Stimulated activated CD4-positive, alpha-beta T cell treated with anti-CD3 and anti-CD28 coated beads, Interleukin-4, amount 100 ng/mL, for 24 hours (primary cell): ENCODE data around the gene SMCO1.
"Not testable (repeated sequence)": the region's sequence is repeated elsewhere in the genome, so short reads cannot be mapped to it uniquely, and the experiment has no call there.

Experiments used
- DNase-seq: peaks from one replicate; pipeline ENCODE4 v3.0.0-alpha.2; 2020

SMCO1 gene

DNA sequence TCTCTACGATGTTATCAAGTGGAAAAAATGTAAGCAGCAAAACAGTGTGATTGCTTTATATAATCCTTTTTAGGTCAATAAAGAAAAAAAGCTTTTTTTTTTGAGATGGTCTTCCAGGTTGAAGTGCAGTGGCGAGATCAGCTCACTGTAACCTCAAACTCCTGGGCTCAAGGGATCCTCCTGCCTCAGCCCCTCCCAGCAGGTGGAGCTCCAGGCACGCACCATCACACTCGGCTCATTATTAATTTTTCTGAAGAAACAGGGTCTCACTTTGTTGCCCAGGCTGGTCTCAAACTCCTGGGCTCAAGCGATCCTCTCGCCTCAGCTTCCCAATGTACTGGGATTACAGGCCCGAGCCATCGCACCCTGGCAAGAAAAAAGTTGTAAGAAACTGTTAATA is 28.9 kb downstream of the SMCO1 start:
- peak; percentile 30 for DNase-seq

DNA sequence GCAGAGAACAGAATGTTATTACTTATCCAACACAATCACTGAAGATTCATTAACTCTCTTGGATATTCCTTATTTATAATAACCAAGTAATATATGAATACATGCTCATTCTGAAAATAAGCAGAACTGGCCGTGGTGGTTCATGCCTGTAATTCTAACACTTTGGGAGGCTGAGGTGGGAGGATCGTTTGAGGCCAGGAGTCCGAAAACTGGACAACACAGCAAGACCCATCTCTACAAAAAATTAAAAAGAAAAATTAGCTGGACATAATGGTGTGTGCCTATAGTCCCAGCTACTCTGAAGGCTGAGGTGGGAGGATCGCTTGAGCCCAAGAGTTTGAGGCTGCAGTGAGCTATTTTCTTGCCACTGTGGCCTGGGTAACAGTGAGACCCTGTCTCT is 37.5 kb downstream of the SMCO1 start:
- DNase-seq: no peak

DNA sequence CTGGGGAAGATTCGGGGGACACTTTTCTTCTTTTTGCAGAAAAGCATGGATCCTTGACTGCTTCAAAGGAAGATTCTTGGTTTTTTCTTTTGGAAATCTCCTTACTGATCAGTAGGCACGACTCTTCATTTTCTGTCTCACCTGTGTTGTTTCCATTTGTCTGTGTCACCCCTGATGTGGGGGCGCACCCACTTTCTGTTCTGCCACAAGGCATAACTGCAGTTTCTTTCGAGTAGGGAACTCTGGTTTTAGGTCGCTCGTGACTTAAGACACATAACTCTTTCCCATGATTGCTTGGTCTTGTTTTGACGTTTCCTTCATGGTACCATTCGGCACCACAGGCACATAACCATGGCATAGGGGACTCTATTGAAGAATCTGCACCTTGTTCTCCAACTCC is 42.9 kb downstream of the SMCO1 start:
- DNase-seq: no peak

DNA sequence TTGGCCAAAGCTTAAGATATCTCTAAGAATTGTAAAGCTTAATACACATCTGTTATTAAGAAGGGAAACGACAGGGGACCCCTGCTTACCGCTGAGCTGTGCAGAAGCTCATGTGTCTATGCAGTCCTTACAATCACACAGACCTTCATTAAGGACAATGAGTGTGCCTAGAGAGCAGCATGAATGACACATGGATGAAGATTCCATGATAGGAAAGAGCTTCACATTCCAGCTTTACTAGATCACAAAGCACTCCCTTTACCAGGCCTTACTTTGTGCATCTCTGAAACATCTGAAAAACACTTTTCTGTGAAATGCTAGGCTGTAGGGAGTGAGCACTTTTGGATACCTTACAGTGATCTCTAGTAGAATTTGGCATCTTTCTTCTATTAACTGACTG is 43.6 kb downstream of the SMCO1 start:
- no peak for DNase-seq

DNA sequence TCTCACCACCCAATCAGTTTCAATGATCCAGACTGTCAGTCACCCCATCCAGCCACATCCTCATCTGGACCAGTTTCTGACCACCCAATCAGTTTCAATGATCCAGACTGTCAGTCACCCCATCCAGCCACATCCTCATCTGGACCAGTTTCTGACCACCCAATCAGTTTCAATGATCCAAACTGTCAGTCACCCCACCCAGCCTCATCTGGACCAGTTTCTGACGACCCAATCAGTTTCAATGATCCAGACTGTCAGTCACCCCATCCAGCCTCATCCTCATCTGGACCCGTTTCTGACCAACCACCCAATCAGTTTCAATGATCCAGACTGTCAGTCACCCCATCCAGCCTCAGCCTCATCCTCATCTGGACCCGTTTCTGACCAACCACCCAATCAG is 45.0 kb downstream of the SMCO1 start:
- not testable (repeated sequence) for DNase-seq

DNA sequence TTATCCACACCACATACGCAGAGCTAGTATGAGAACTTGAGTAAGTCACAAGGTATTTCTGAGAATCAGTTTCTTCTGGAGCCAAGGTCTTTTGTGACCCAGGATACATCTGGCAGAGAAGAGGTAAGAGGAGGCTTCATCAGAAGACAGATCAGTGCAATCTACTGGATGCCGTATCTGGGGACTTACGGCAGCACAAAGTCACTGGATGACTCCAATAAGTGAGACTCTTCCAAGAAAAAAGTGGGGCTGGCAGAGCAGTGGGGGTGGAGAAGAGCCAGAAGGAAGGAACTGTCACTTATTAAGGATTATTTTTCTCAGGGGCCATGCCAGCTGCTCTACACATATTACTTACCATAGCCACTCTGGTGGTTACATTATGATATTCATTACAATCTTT is 51.3 kb downstream of the SMCO1 start:
- no peak for DNase-seq

DNA sequence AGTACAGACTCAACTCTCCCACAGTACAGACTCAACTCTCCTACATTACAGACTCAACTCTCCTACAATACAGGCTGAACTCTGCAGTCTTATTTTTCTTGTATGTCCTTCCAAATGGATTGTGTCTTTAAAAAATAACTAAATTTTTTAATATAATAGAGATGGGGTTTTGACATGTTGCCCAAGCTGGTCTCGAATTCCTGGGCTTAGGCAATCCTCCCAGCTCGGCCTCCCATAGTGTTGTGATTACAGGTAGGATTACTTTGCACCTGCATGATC is 51.7 kb downstream of the SMCO1 start:
- DNase-seq: no peak

DNA sequence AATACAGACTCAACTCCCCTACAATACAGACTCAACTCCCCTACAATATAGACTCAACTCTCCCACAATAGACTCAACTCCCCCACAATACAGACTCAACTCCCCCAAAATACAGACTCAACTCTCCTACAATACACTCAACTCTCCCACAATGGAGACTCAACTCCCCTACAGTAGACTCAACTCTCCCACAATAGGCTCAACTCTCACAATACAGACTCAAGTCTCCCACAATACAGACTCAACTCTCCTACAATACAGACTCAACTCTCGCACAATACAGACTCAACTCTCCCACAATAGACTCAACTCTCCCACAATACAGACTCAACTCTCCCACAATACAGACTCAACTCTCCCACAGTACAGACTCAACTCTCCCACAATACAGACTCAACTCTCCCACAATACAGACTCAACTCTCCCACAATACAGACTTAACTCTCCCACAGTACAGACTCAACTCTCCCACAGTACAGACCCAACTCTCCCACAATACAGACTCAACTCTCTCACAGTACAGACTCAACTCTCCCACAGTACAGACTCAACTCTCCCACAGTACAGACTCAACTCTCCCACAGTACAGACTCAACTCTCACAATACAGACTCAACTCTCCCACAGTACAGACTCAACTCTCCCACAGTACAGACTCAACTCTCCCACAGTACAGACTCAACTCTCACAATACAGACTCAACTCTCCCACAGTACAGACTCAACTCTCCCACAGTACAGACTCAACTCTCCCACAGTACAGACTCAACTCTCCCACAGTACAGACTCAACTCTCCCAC is 52.3 kb downstream of the SMCO1 start:
- DNase-seq: not testable (repeated sequence)

DNA sequence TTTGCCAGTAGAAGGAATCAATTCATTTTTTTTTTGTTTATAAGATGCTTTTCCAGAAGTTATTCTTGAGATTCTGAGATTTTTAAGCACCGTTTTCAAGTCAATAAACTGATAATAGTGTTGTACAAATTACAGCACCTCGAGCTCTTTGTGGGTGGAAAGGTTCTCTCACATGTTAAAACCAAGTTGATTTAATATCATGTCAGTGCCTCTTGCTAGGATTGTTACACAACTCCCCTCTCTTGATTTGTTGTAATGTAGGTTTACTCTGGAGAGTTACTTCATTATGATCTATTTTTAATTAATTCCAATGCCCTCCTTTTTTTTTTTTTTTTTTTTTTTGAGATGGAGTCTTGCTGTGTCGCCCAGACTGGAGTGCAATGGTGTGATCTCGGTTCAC is 57.1 kb downstream of the SMCO1 start:
- no peak for DNase-seq

DNA sequence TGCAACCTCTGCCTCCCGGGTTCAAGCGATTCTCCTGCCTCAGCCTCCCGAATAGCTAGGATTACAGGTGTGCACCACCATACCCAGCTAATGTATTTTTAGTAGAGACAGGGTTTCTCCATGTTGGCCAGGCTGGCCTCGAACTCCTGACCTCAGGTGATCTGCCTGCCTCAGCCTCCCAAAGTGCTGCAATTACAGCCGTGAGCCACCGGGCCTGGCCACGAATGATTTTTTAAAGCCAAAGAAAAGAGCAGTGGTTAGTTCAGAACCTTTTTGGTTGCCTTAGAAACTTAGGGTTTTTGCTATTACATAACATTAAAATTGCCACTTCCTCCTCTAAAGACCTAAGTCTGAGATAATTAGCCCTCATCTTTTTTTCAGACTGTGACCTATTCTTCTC is 57.7 kb downstream of the SMCO1 start:
- not testable (repeated sequence) for DNase-seq
